ENCODE data around the gene GFRA1.

DNA sequence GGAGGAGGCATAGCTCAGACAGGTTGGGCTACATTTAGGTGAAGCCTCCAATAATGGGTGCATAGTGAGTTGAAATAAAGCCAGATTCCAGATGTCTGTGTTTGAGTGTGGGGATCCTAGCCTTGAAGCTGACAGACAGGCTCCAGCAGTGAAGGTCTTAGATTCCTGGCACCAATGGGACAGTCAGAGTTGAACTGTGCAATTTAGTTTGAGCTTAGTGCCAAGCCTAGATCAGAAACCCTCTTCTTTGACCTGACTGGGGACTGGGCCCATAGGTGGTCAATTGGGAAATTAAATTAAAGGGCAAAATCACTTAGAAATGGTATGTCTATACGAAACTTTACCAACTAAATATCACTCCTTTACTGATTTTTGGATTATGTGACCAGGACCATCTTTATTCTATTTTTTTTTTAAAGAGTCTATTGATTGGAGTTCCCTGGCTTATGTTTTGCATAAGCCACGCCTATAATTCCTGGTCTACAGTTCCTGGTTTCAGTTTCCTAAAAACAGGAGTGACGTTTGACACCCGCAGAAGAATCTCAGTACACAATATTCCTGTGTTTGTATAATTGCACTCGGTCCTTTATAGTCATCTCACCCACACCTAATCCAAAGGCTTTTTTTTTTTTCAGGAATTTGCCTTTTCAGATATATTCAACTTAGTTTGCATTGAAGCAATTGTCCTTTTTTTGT lies 201.4 kb downstream of the GFRA1 start:
- TF ChIP-seq, protein P1, sequence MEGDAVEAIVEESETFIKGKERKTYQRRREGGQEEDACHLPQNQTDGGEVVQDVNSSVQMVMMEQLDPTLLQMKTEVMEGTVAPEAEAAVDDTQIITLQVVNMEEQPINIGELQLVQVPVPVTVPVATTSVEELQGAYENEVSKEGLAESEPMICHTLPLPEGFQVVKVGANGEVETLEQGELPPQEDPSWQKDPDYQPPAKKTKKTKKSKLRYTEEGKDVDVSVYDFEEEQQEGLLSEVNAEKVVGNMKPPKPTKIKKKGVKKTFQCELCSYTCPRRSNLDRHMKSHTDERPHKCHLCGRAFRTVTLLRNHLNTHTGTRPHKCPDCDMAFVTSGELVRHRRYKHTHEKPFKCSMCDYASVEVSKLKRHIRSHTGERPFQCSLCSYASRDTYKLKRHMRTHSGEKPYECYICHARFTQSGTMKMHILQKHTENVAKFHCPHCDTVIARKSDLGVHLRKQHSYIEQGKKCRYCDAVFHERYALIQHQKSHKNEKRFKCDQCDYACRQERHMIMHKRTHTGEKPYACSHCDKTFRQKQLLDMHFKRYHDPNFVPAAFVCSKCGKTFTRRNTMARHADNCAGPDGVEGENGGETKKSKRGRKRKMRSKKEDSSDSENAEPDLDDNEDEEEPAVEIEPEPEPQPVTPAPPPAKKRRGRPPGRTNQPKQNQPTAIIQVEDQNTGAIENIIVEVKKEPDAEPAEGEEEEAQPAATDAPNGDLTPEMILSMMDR (IDR thresholded peaks at IDR 0.05; ENCODE audit: borderline replicate concordance, extremely low read depth, low read length, poor library complexity, severe bottlenecking): no peak
- TF ChIP-seq EZH2 (IDR thresholded peaks at IDR 0.05; ENCODE audit: borderline replicate concordance, low read depth, low read length, severe bottlenecking): no peak
